Activated CD8-positive, alpha-beta memory T cell treated with anti-CD3 and anti-CD28 coated beads, Interleukin-2, amount 10 ng/mL, durations not matched to agents 7 days and 5 days (primary cell): ENCODE data around the gene CRISPLD2. TPM values are rescaled to one million over a fixed set of nuclear protein-coding genes. Genes with fewer than 3 reads are reported as not detected.

Source experiments
- ATAC-seq: fragments of 150-1000 bp; cut with Tn5 transposase; one replicate; pipeline ENCODE4 v1.10.0; 2021; ENCODE audit warnings: moderate library complexity
- CTCF ChIA-PET: fragments of 350-600 bp; sonication (Branson Sonifier 250); formaldehyde crosslinking; loops from one replicate; lab custom pipeline; 2021; ENCODE audit warnings: antibody characterized with exemption; lab: Charles Lee
- DNase-seq: peaks from one replicate; pipeline ENCODE4 v3.0.0-alpha.2; 2020
- H3K27ac Mint-ChIP-seq: one replicate; pipeline ENCODE4 v1.8.0; 2021; ENCODE audit warnings: mild to moderate bottlenecking, mixed read lengths
- H3K27me3 Mint-ChIP-seq: one replicate; pipeline ENCODE4 v1.8.0; 2021; ENCODE audit warnings: mixed read lengths
- H3K36me3 Mint-ChIP-seq: one replicate; pipeline ENCODE4 v1.8.0; 2021; ENCODE audit warnings: mild to moderate bottlenecking, mixed read lengths
- H3K4me1 Mint-ChIP-seq: one replicate; pipeline ENCODE4 v1.8.0; 2021; ENCODE audit warnings: mixed read lengths
- H3K4me3 Mint-ChIP-seq: one replicate; pipeline ENCODE4 v1.8.0; 2021; ENCODE audit warnings: mild to moderate bottlenecking, moderate library complexity, mixed read lengths
- H3K9me3 Mint-ChIP-seq: one replicate; pipeline ENCODE4 v1.8.0; 2022; ENCODE audit warnings: low read depth, mixed read lengths
- total RNA-seq, 2 experiments: library from RNA; stranded (reverse); gene quantifications; one replicate each; pipeline ENCODE4 v1.2.3, GENCODE V29; 2021

Gene CRISPLD2
- total RNA-seq, 2 experiments from 2014 or later: not detected

DNA sequence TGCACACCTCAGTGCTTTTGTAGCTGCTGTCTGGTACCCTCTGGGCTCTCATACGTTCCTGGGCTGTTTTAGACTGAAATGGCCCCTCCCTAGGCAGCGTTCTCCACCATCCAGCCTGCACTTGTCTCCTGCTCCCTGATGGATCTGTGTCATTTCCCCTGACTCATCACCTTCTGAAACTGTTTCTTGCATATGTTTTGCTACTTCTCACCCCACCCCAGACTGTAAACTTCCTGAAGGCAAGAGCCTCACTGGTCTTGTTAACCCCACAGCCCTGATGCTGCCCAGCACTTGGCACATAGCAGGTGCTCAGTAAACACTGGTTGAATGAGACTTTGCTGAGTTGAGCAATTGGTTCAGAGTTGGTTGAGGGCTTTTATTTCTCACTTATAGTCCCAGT is 78.7 kb downstream of the CRISPLD2 start:
- CTCF ChIA-PET: no interaction called here
- DNase-seq (no peak), ATAC-seq (no peak)
- peaks cover 19% of the 10 kb centered on the region for H3K27me3 Mint-ChIP-seq
- no peak overlapping the region for H3K27ac Mint-ChIP-seq
- H3K4me3 Mint-ChIP-seq: no peak overlapping the region
- peaks cover 7% of the 10 kb centered on the region for H3K4me1 Mint-ChIP-seq
- no peaks in the 10 kb centered on the region for H3K9me3 Mint-ChIP-seq
- H3K36me3 Mint-ChIP-seq: no peaks in the 10 kb centered on the region

DNA sequence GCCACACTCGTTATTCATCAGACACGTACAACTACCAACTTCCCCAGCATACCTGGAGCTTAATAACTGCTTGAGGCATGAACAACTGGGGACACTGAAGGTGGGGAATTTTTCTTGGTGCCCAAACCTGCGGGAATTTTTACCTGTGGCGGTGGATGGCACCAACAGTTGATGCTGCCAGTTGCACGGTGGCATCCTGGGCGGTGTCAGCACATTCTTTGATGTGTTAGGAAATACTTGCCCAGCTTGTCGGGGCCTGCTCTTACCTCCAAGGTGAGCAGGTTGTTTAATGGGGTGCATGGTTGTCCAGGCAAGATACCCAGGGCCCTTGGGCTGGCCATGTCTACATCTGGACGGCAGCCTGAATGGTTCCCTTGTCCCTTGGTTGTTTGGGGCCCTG is 79.6 kb downstream of the CRISPLD2 start:
- Mint-ChIP-seq H3K27ac (no peak overlapping the region), H3K27me3 (peaks cover 15% of the 10 kb centered on the region), H3K4me3 (no peak overlapping the region), H3K4me1 (peaks cover 7% of the 10 kb centered on the region), H3K36me3 (no peaks in the 10 kb centered on the region), H3K9me3 (no peaks in the 10 kb centered on the region)
- no peak for DNase-seq
- CTCF ChIA-PET: no interaction called here
- ATAC-seq: no peak

DNA sequence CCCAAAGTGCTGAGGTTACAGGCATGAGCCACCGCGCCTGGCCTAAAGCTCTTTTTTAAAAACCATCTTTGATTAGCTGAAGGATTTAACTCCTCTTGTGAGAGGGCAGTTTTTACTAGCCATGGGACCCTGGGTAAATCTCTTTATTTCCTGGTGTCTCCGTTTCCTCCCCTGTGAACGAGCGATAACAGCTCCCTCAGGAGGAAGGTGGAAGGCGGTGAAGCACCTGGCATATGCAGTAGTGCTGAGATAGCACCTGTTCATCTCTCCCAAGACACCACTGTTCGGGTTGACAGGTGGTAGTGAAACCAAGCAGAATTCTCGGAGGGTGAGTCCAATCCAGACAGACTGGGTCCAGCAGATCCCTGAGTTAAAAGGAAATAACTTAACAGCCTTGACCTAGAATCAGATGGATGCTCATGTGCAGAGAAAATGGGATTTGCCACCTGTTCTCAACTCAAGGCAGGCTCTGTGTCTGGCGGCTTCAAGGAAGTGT is 86.2 kb downstream of the CRISPLD2 start:
- Mint-ChIP-seq H3K4me3 (no peak overlapping the region), H3K36me3 (no peaks in the 10 kb centered on the region), H3K9me3 (no peaks in the 10 kb centered on the region), H3K4me1 (no peaks in the 10 kb centered on the region), H3K27ac (no peak overlapping the region), H3K27me3 (peaks cover 12% of the 10 kb centered on the region)
- ATAC-seq (no peak), DNase-seq (no peak)
- CTCF ChIA-PET: no interaction called here

DNA sequence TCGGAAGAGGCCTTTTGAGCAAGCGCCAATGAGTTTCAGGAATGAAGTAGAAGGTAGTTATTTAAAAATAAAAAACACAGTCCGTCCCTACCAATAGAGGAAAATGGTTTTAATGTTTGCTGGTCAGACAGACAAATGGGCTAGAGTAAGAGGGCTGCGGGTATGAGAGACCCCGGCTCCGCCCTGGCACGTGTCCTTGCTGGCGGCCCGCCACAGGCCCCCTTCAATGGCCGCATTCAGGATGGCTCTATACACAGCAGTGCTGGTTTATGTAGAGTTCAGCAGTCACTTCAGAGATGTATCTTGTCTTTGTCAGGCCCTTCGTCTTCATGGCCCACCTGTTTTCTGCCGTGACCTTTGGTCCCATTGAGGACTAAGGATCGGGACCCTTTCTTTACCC is 87.3 kb downstream of the CRISPLD2 start:
- H3K4me3 Mint-ChIP-seq: no peak overlapping the region
- H3K27ac Mint-ChIP-seq: no peak overlapping the region
- ATAC-seq: no peak
- peaks cover 14% of the 10 kb centered on the region for H3K27me3 Mint-ChIP-seq
- DNase-seq: no peak
- CTCF ChIA-PET: no interaction called here
- no peaks in the 10 kb centered on the region for H3K36me3 Mint-ChIP-seq
- no peaks in the 10 kb centered on the region for H3K4me1 Mint-ChIP-seq
- H3K9me3 Mint-ChIP-seq: no peaks in the 10 kb centered on the region

DNA sequence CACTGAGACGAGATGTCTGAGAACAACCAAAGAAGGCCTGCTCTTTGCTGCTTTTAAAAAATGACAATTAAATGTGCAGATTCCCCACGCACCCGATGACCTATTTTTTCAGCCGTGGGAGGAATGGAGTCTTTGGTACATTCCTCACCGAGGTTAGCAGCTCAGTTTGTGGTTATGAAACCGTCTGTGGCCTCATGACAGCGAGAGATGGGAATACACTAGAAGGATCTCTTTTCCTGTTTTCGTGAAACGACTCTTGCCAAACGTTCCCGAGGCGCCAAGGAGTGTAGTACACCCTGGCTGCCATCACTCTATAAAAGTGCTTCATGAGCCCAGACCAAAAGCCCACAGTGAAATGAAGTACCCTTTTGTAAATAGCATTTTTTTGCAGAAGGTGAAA is 87.8 kb downstream of the CRISPLD2 start:
- H3K27ac Mint-ChIP-seq: no peak overlapping the region
- CTCF ChIA-PET: no interaction called here

DNA sequence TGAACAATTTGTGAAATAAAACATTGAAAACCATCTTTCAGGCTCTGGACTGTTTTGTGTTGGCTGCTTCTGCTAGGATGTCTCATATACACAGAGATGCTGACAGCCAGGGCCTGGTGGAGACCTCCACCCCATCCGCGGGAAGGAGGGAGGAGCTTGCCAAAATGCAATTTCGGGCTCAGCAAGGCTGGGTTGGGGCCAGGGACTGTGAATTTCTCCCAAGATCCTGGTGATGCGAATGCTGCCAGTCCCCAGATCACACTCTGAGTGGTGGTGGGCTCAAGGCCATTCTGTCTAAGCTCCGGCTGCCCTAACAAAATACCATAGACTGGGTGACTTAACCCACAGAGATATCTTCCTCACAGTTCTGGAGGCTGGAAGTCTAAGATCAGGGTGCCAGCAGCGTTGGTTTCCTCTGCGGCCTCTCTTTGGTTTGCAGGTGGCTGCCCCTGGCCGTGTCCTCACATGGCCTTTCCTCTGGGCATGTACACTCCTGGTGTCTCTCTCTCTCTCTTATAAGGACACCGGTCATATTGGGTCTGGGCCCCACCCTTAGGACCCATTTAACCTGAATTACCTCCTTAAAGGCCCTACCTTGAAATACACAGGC is 89.8 kb downstream of the CRISPLD2 start:
- H3K27ac Mint-ChIP-seq: no peak overlapping the region
- H3K27me3 Mint-ChIP-seq: peaks cover 28% of the 10 kb centered on the region
- H3K9me3 Mint-ChIP-seq: no peaks in the 10 kb centered on the region
- DNase-seq (no peak), ATAC-seq (no peak)
- CTCF ChIA-PET: no interaction called here
- H3K4me1 Mint-ChIP-seq: no peaks in the 10 kb centered on the region
- no peak overlapping the region for H3K4me3 Mint-ChIP-seq
- no peaks in the 10 kb centered on the region for H3K36me3 Mint-ChIP-seq

More for the DNA sequence above, 87.8 kb downstream of the CRISPLD2 start:
- no peak overlapping the region for H3K4me3 Mint-ChIP-seq
- H3K36me3 Mint-ChIP-seq: no peaks in the 10 kb centered on the region
- ATAC-seq (no peak), DNase-seq (no peak)
- peaks cover 14% of the 10 kb centered on the region for H3K27me3 Mint-ChIP-seq
- no peaks in the 10 kb centered on the region for H3K9me3 Mint-ChIP-seq
- no peaks in the 10 kb centered on the region for H3K4me1 Mint-ChIP-seq

DNA sequence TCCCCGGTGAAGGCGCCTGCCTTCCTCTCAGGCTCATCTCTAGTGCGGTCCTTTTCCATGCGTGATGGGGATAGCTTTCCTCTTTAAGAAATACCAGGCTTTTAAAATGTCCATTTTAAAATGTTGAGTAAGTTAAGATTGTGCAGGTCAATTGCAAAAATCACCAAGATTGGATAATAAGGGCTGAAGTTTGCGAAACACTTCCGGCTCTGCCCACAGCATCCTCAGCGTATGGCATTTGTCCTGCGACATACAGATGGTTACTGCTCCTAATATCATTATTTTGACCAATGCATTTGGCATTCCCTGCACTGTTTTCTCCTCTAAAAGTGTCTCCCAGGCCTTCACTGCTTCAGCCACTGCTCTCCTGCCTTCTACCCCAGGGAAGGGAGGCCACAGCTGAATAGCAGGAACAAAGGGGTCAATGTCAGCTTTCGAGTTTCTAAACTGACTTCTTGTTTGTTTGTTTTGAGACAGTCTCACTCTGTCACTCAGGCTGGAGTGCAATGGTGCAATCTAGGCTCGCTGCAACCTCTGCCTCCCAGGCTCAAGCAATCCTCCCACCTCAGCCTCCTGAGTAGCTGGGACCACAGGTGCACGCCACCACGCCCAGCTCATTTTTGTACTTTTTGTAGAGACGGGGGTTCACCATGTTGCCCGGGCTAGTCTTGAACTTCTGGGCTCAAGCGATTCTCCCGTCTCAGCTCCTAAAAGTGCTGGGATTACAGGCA is 91.9 kb downstream of the CRISPLD2 start:
- Mint-ChIP-seq H3K4me1 (no peaks in the 10 kb centered on the region), H3K9me3 (no peaks in the 10 kb centered on the region), H3K4me3 (no peak overlapping the region), H3K27me3 (peaks cover 40% of the 10 kb centered on the region), H3K27ac (no peak overlapping the region), H3K36me3 (no peaks in the 10 kb centered on the region)
- ATAC-seq (no peak), DNase-seq (no peak)
- CTCF ChIA-PET: no interaction called here

DNA sequence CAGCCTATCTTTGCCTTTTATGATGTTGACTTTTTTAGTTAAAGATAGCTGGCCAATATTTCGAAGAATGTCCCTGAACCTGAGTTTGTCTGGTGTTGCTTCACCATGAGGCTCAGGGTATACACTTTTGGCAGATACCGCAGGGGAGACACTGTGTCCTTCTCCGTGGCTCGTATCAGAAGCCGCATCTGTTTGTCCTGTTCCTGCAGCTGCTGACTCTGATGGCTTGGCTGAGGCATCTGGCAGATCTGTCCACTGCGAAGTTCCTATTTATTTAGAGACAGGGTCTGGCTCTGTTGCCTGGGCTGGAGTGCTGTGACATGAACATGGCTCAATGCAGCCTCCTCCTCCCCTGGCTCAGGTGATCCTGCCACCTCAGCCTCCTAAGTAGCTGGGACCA is 93.5 kb downstream of the CRISPLD2 start:
- Mint-ChIP-seq H3K36me3 (no peaks in the 10 kb centered on the region), H3K4me3 (no peak overlapping the region), H3K27ac (no peak overlapping the region), H3K27me3 (peaks cover 48% of the 10 kb centered on the region), H3K9me3 (no peaks in the 10 kb centered on the region), H3K4me1 (no peaks in the 10 kb centered on the region)
- DNase-seq (no peak), ATAC-seq (no peak)
- CTCF ChIA-PET: no interaction called here

DNA sequence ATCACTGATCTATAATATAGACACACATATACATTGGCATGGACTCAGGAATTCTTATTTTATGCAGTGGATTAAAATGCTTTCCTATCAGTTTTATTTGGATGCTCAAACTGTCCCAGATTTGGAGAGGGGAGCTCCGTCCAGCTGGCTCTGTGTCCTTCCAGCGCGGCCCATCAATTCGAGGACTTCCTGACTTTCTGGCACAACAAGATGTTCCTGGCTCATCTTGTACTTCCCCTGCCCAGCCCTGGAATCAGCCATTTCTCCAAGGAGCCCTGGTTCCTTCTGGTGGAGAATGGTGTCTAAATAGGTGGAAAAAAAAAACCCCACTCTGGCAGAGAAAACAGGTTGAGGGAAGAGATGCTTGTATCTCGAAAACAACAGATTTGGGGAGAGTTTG is 94.5 kb downstream of the CRISPLD2 start:
- CTCF ChIA-PET: no interaction called here
- DNase-seq: no peak
- Mint-ChIP-seq H3K27me3 (peaks cover 53% of the 10 kb centered on the region), H3K36me3 (no peaks in the 10 kb centered on the region), H3K4me3 (no peak overlapping the region), H3K9me3 (no peaks in the 10 kb centered on the region), H3K4me1 (no peaks in the 10 kb centered on the region), H3K27ac (no peak overlapping the region)
- no peak for ATAC-seq

DNA sequence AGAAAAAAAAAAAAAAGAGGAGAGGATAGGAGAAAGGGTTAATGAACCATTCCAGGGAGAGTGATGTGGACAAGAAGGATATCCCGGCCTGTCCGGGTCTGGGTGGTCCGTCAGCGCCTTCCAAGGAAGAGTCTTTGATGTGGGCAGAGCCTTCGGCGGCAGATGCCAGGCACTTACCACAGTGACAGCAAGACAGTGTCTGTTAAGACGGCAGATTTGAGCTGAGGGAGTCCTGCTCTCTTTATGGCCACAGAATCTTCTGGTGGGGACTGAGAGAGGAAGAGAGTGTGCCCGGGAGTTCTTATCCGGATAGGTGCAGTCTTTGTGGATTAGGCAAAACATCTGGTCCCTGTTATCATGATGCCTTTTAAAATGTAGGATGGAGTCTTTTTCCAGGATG is 96.4 kb downstream of the CRISPLD2 start:
- H3K4me1 Mint-ChIP-seq: no peaks in the 10 kb centered on the region
- no peaks in the 10 kb centered on the region for H3K9me3 Mint-ChIP-seq
- peaks cover 52% of the 10 kb centered on the region for H3K27me3 Mint-ChIP-seq
- H3K27ac Mint-ChIP-seq: no peak overlapping the region
- CTCF ChIA-PET: no interaction called here
- H3K4me3 Mint-ChIP-seq: no peak overlapping the region
- DNase-seq (no peak), ATAC-seq (no peak)
- no peaks in the 10 kb centered on the region for H3K36me3 Mint-ChIP-seq

DNA sequence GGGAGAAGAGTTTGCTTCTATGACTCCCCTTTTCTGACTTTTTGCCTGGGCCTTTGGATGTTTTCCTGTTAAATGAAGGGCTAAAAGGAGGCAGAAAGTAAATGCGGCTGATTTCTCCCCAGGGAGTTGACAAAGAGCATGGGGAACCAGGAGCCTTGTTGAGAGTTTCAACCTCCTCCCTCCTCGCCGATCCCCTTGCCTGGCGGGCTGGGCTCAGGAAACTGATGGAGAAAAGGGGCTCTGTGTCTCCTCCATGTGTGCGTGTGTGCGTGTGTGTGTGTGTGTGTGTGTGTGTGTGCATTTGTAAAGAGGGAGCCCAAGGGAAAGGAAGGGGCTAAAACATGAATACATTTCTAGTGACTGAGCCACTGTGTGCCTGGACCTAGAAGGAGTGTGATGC is 97.1 kb downstream of the CRISPLD2 start:
- DNase-seq (no peak), ATAC-seq (no peak)
- Mint-ChIP-seq H3K9me3 (no peaks in the 10 kb centered on the region), H3K27ac (no peak overlapping the region), H3K4me1 (no peaks in the 10 kb centered on the region), H3K4me3 (no peak overlapping the region), H3K36me3 (no peaks in the 10 kb centered on the region), H3K27me3 (peaks cover 50% of the 10 kb centered on the region)
- CTCF ChIA-PET: no interaction called here

DNA sequence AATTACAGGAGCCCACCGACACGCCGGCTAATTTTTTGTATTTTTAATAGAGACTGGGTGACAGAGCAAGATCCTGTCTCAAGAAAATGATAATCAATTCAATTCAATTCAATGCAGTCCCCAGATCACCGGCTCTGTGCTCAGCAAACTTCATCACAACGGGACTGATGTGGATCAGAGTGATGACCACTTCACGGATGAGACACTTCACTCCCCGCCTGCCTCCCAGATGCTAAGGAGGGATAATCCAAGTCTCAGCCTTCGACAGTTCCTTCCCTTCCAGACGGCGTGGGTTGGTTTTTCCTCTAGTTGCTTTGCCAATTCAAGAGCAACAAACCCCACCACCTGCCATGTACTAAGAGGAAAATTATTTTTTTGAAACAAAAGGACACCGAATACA is 97.7 kb downstream of the CRISPLD2 start:
- H3K4me1 Mint-ChIP-seq: no peaks in the 10 kb centered on the region
- no peak overlapping the region for H3K27ac Mint-ChIP-seq
- H3K9me3 Mint-ChIP-seq: no peaks in the 10 kb centered on the region
- CTCF ChIA-PET: no interaction called here
- ATAC-seq: no peak
- DNase-seq: no peak
- H3K36me3 Mint-ChIP-seq: no peaks in the 10 kb centered on the region
- peaks cover 50% of the 10 kb centered on the region for H3K27me3 Mint-ChIP-seq
- no peak overlapping the region for H3K4me3 Mint-ChIP-seq

DNA sequence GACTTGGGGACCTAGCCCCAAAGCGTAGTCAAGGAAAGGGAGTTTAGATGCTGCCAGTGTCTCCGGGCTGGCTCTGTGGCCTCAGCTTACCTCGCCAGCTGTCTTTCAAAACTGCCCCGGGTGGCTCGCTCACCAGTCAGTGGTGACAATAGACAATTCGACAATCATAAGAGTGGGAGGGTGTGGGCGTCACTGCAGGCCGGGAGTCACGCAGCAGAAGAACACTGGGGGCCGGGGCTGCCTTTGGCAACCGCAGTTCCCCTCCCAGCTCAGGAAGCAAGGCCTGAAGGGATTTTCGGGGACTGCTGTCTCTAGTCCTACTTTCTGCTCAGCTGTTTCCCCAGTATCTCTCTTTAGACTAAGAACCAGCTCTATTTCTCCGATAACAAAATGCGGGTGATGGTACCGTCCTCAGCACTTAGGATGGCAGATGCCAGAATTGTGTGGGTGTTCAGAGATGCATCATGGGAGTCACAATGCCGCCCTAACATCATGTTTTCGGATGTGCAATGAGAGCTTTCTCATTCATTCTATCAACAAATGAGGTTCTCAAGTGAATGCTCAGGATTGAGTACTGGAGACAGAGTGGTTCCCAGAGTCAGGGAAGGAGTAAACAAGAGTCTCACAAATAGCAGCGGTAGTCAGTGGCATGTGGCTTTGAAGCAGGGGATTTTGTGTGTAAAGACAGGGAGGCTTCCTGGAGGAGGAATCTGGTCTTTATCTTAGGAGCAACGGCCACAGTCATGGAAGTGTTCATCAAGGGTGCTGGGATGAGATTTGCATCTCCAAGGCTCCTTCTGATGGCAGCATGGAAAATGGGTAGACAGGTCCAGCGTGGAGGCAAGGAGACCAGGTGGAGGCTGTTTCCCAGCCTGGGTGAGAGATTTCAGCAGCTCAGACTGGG is 98.5 kb downstream of the CRISPLD2 start:
- Mint-ChIP-seq H3K9me3 (no peaks in the 10 kb centered on the region), H3K36me3 (no peaks in the 10 kb centered on the region), H3K27me3 (peaks cover 44% of the 10 kb centered on the region), H3K4me3 (no peak overlapping the region), H3K27ac (no peak overlapping the region), H3K4me1 (no peaks in the 10 kb centered on the region)
- CTCF ChIA-PET: no interaction called here
- ATAC-seq: no peak
- no peak for DNase-seq
